ENCODE results near the gene TMEM53. TPM values are rescaled to one million over a fixed set of nuclear protein-coding genes. Genes with fewer than 3 reads are reported as not detected.

The TMEM53 gene
- total RNA-seq, 1 experiment from 2014 or later: 6.2 TPM

GRCh38 chr1:44714944-44715571 is 40.8 kb upstream of the TMEM53 start:
- no peaks in the 10 kb centered on the region for H3K36me3 Mint-ChIP-seq (ENCODE audit: insufficient read depth in 1 of 3, low read depth in 3 of 3)
- no peak overlapping the region for H2BK120ac ChIP-seq (ENCODE audit: low read depth, low read length, poor library complexity, severe bottlenecking)
- peaks cover 0 to 4% of the 10 kb centered on the region in 2 experiments; a peak in 1 of 4 replicates for H3K4me1 Mint-ChIP-seq
- no peaks in the 10 kb centered on the region for H3K79me2 ChIP-seq (ENCODE audit: insufficient read depth, low read length)
- H2BK5ac ChIP-seq (ENCODE audit: insufficient read length, low read length): no peak overlapping the region
- no peaks in the 10 kb centered on the region; a peak in 1 of 5 replicates for H3K9me3 Mint-ChIP-seq
- TF ChIP-seq CTCF (conservative IDR thresholded peaks at IDR 0.05): peak; percentile 94
- no peak overlapping the region for H3K4me2 ChIP-seq (ENCODE audit: insufficient read depth, insufficient read length, low read length)
- H4K8ac ChIP-seq (replicated peaks; ENCODE audit: insufficient read length, low read depth, low read length): no peak overlapping the region
- H3K14ac ChIP-seq (ENCODE audit: insufficient read depth, low read length): no peak overlapping the region
- no peak overlapping the region for H3K27ac ChIP-seq (ENCODE audit: insufficient read length, low read depth, low read length)
- no peak overlapping the region for H2BK15ac ChIP-seq (ENCODE audit: low read depth, low read length)
- H3K79me1 ChIP-seq (ENCODE audit: insufficient read depth, low read depth, low read length, poor library complexity, severe bottlenecking): no peaks in the 10 kb centered on the region
- no peak overlapping the region for H2BK12ac ChIP-seq (ENCODE audit: insufficient read length, low read depth, low read length)
- no peak overlapping the region for H3K4me3 Mint-ChIP-seq
- H3K18ac ChIP-seq (ENCODE audit: insufficient read length, low read depth, low read length): no peak overlapping the region
- H3K27ac Mint-ChIP-seq: no peak overlapping the region
- H3T11ph ChIP-seq (ENCODE audit: low read length): no peak overlapping the region
- H4K91ac ChIP-seq (ENCODE audit: insufficient read length, low read depth, low read length): no peak overlapping the region
- no peaks in the 10 kb centered on the region; the same call in 1 of the 2 replicates for H3K27me3 Mint-ChIP-seq (ENCODE audit: low read depth)
- H3K23me2 ChIP-seq (ENCODE audit: insufficient read length, low read depth, low read length, poor library complexity, severe bottlenecking): no peaks in the 10 kb centered on the region
- no peak overlapping the region for H2AK5ac ChIP-seq (ENCODE audit: insufficient read length, low read length)
- no peaks in the 10 kb centered on the region for H3K27me3 ChIP-seq (ENCODE audit: insufficient read depth, low read length)
- no peak overlapping the region for H3K4ac ChIP-seq (ENCODE audit: low read depth, low read length)
- H2AFZ ChIP-seq (ENCODE audit: low read length): peak overlapping the region; percentile 79
- H3K23ac ChIP-seq (ENCODE audit: insufficient read length, low read depth, low read length): no peak overlapping the region
- H2BK20ac ChIP-seq (ENCODE audit: low read depth, low read length, poor library complexity, severe bottlenecking): no peak overlapping the region
- H4K20me1 ChIP-seq (ENCODE audit: control insufficient read depth, insufficient read depth, insufficient read length): no peaks in the 10 kb centered on the region
- no peak overlapping the region for H3K56ac ChIP-seq (ENCODE audit: insufficient read length, low read depth, low read length)
- H3K9ac ChIP-seq (ENCODE audit: extremely low read depth, insufficient read length, low read length): no peak overlapping the region
- H3K4me1 ChIP-seq (ENCODE audit: insufficient read depth, low read length): no peaks in the 10 kb centered on the region
- H4K5ac ChIP-seq (ENCODE audit: insufficient read length, low read depth, low read length): no peak overlapping the region
- H3K9me3 ChIP-seq (ENCODE audit: control insufficient read depth, low read depth, low read length): no peaks in the 10 kb centered on the region
- DNase-seq: peak; percentile 80
- no CpG with 5 or more reads among the region's 9 CpGs for WGBS (ENCODE audit: extremely low coverage, insufficient read length, low lambda C conversion rate)
